Activated T-cell treated with anti-CD3 and anti-CD28 coated beads for 1 hour (primary cell): Measurements from ENCODE around the gene PRKN.
"Not testable (repeated sequence)": the region's sequence is repeated elsewhere in the genome, so short reads cannot be mapped to it uniquely, and the experiment has no call there.

Source experiments
- DNase-seq: peaks from one replicate; pipeline ENCODE4 v3.0.0-alpha.2; 2020; ENCODE audit warnings: low read depth

Gene PRKN

DNA sequence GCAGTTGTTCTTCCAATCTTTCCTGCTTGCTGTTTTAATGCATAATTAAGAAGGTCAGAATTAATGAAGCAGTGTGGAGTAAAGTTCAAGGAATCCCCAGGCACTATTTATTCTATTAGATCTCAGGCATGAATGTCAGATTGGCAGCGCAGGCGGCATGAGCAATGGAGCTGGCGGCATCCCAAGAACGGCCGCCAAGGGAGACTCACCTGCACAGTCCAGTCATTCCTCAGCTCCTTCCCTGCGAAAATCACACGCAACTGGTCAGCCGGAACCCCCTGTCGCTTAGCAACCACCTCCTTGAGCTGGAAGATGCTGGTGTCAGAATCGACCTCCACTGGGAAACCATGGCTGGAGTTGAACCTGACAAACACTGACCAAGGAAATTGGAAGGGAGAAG lies 284.5 kb downstream of the PRKN start:
- no peak for DNase-seq

- DNase-seq = no peak
Observed at GRCh38 chr6:162442687-162443086, 284.9 kb downstream of the PRKN start.

GRCh38 chr6:162441991-162442390 lies 285.6 kb downstream of the PRKN start:
- no peak for DNase-seq

- no peak for DNase-seq
Observed at GRCh38 chr6:162438980-162439379, 288.6 kb downstream of the PRKN start.

- no peak for DNase-seq
Observed at GRCh38 chr6:162435071-162435470, 292.5 kb downstream of the PRKN start.

DNA sequence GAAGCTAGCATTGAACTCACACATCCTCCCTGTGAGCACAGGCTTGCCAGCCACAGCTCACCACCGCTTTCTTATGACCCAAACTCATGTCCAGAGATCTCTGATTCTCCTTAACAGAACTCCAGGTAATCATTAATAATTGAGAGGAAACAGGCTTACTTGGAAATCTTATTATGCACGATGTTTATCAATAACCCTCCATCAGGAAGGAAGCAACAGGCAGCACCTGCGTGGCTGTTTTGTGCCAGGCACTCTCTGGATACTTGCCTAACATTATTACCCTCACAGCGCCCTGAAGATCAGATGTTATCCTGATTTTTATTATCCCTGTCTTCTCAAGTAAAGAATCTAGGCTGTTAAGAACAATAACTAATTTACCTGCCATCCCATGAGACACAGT lies 306.6 kb downstream of the PRKN start:
- no peak for DNase-seq

GRCh38 chr6:162416831-162417537 lies 310.6 kb downstream of the PRKN start:
- no peak for DNase-seq

DNA sequence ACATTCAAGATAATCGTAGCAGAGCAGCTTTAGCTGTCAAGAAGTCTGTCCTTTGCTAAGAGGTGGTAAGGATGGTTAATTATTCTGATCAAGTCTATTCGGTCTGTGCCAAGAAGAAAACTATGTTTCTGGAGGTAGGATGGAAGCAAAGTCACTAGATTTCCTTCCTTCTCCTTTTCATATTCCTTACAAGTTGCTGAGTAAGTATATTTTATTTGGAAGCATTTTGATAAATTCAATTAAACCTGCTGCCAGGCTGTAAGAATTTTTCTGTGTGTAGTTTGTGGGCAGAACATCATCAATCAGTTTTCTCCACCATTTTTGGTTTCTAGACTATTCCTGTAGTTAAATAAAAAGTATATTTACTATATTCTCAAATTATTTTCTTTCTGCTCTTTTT lies 311.3 kb downstream of the PRKN start:
- DNase-seq = no peak

DNA sequence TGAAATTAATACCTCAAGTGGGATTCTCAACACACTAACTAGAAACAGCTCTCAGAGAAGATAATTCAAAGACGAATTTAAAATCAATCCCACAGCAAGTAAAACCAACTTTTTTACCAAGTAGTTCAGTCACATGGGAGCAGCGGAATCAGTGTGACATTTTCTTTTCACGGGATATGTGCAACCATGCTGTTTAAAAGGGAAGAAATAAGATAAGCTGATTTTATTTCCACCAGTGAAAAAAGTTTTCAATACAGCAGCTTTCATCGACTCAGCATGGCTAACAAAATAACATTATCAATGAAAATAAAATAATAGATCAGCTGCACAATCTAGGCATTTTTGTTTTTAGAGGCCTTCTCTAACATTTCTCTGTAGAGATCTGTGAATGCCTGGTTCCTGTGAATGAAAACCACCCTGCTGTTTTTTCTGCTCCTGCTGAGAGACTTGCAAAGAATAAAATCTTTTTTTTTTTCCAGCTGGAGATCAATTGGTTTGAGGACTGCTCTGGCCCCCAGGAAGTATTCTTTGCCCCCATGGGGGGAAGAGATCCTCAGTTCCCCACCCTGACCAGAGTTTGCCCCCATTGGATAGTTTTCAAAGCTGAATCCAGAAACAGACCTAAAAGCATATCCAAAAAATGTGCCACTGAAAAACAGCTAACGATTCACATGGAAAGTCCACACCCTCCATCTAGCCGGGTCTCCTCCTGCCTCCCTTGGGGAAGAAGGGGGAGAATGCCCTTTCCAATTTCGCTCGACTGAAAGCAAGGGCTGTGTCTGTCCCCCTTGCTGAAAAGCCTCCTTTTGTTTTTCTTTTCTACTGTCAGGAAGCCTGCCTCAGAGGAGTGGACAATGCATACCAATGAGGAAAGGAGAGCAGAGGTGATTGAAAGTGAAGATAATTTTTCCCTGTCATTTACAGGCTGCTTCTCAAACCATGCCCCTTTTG lies 317.6 kb downstream of the PRKN start:
- no peak for DNase-seq

GRCh38 chr6:162408826-162409535 lies 318.6 kb downstream of the PRKN start:
- DNase-seq = no peak

- DNase-seq = no peak
Observed at GRCh38 chr6:162404951-162405350, 322.6 kb downstream of the PRKN start.

- DNase-seq = no peak
Observed at GRCh38 chr6:162403031-162403430, 324.5 kb downstream of the PRKN start.

GRCh38 chr6:162395181-162395580 lies 332.4 kb downstream of the PRKN start:
- DNase-seq = no peak

DNA sequence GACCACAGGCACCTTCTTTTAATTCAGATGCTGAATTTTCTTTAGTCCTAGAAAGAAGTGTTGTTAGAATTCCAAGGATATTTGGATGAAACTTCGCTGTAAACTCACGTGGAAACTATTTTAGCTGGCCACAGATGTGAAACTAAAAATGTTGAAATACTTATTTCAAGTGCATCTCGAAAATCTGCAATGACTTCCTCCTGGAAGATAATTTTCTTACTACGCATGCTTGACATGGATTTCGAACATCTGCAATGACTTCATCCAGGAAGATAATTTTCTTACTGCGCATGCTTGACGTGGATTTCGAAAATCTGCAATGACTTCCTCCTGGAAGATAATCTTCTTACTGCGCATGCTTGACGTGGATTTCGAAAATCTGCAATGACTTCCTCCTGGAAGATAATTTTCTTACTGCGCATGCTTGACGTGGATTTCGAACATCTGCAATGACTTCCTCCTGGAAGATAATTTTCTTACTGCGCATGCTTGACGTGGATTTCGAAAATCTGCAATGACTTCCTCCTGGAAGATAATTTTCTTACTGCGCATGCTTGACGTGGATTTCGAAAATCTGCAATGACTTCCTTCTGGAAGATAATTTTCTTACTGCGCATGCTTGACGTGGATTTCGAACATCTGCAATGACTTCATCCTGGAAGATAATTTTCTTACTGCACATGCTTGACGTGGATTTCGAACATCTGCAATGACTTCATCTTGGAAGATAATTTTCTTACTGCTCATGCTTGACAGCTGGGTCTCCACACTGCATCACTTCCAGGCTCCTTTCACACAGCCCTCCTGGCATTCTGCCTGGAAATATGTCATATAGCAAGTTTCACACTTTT lies 336.4 kb downstream of the PRKN start:
- DNase-seq = not testable (repeated sequence)

DNA sequence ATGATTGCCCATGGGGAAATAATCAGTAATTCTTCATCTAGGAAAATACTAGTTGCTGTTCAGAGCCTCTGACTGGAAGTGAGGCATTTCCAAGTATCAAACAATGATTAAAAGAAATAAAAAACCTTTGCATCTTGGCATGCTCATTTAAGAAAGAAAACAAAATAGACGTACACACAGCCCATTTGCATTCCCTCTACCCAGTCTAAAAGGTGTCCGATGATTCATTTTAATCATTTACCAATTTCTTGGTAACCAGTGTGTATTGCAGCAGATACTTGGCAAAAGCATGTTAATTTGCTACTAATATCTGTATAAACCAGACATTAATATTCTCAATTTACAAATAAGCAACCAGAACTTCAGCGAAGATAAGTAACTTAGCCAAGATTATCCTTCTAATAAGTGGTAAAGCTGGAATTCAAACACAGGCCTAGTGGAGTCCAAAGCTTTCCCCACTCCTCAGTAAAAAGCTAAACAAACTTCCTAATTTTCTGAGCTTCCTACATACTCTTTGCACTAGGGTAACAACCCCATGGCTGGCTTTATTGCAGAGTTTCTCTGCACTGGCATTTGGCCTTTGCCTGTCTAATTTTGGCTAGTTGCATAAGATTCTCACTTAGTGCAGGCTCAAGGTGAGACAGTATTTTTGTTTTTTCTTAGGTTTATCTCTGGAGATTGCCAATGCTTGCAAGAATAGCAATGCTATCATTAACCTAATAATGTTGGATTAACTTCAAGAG lies 338.1 kb downstream of the PRKN start:
- DNase-seq = no peak

GRCh38 chr6:162388383-162388777 lies 339.2 kb downstream of the PRKN start:
- no peak for DNase-seq

GRCh38 chr6:162387718-162388382 lies 339.7 kb downstream of the PRKN start:
- DNase-seq = no peak

DNA sequence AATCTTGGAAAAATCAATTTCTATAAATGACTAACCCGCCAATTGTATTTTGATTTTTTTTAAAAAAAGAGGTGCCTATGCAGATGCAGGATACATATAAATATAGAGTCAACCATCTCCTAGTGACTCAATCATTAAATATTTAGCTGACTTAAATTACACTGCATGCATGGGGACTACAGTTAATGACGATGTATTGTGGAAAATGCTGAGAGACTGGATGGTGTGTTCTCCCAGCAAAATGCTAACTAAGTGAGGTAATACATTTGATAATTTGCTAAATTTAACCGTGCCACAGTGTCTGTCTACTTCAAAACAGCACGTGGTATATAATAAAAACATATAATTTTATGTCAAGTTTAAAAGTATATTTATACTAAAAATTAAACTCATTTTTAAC lies 341.6 kb downstream of the PRKN start:
- DNase-seq = no peak

DNA sequence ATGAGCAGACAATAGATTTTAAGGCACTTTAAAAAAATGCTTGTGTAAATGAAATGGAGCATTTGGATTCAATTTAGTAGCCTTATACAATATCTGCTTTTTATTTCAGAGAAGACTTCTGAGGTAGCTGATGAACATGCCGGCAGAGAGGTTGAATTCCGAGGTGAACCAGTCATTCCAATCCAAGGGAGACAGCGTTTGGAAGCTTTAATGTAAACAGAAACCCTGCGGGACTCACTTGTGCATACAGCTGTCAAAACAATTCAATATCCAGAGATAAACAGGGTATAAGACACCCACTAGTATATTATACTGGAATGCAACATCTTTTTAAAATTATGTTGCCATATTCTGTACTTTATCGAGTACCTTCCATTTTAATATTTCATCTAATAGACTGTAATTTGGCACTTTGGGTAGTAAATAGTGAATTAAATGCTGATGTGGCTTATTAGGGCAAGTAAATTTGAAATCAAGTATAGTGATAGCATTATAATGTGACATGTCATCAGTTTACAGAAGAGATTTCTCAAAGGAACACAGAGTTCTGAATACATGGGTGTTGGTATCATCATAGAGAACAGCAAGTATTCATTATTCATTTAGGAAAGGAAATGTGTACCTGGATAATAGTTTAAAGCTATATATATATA lies 347.7 kb downstream of the PRKN start:
- no peak for DNase-seq

GRCh38 chr6:162377735-162378134 lies 349.8 kb downstream of the PRKN start:
- no peak for DNase-seq
